Fibroblast of lung (primary cell): ENCODE data around the gene PSPC1. TPM values are rescaled to one million over a fixed set of nuclear protein-coding genes. Genes with fewer than 3 reads are reported as not detected.
A peak's percentile ranks its signal among the peaks of the same experiment; 100 is the strongest.

Source experiments
- DNase-seq, 2 donors: peaks; one replicate each; pipeline versions ENCODE4 v3.0.0 to v3.0.0-alpha.2; 2010; ENCODE audit warnings: low read depth in 2 of 2
- H2AFZ ChIP-seq: 2 replicates; pipeline ENCODE4 v1.5.1; 2012; ENCODE audit warnings: low read length, control low read depth, inconsistent platforms
- H3K27ac ChIP-seq: 2 replicates; pipeline ENCODE4 v1.5.1; 2011; ENCODE audit warnings: low read length, control low read depth; ENCODE audit not compliant: insufficient read depth
- H3K27me3 ChIP-seq: 2 replicates; pipeline ENCODE4 v1.5.1; 2011; ENCODE audit warnings: mild to moderate bottlenecking, low read length; ENCODE audit not compliant: control insufficient read depth, insufficient read depth
- H3K36me3 ChIP-seq: 2 replicates; pipeline ENCODE4 v1.5.1; 2011; ENCODE audit warnings: low read length; ENCODE audit not compliant: control insufficient read depth, insufficient read depth
- H3K4me1 ChIP-seq: 2 replicates; pipeline ENCODE4 v1.5.1; 2011; ENCODE audit warnings: low read length; ENCODE audit not compliant: control insufficient read depth, insufficient read depth; ENCODE audit errors: extremely low read depth
- H3K4me2 ChIP-seq: 2 replicates; pipeline ENCODE4 v1.5.1; 2011; ENCODE audit warnings: low read length, control low read depth; ENCODE audit not compliant: insufficient read depth; ENCODE audit errors: extremely low read depth
- H3K4me3 ChIP-seq, 4 experiments: fragments of 200-600 bp in 1 of 4; sonication (generic) in 1 of 4; replicated peaks in 1 of 4; 2 replicates each; pipeline ENCODE4 v1.5.1; 2011 to 2016; ENCODE audit warnings: low read length in 4 of 4, low read depth in 3 of 4, mild to moderate bottlenecking in 3 of 4, control low read depth in 2 of 4, inconsistent platforms in 1 of 4, mixed read lengths in 1 of 4; ENCODE audit not compliant: insufficient read depth in 1 of 4; ENCODE audit errors: control extremely low read depth in 1 of 4
- H3K79me2 ChIP-seq: 2 replicates; pipeline ENCODE4 v1.5.1; 2012; ENCODE audit warnings: mild to moderate bottlenecking, low read length, inconsistent platforms; ENCODE audit not compliant: control insufficient read depth, insufficient read depth
- H3K9ac ChIP-seq: 2 replicates; pipeline ENCODE4 v1.5.1; 2011; ENCODE audit warnings: mild to moderate bottlenecking, low read length, control low read depth; ENCODE audit not compliant: insufficient read depth
- H3K9me3 ChIP-seq: 2 replicates; pipeline ENCODE4 v1.5.1; 2012; ENCODE audit warnings: low read depth, low read length; ENCODE audit not compliant: control insufficient read depth, insufficient read depth
- H4K20me1 ChIP-seq: 2 replicates; pipeline ENCODE4 v1.5.1; 2011; ENCODE audit warnings: low read length; ENCODE audit not compliant: control insufficient read depth, insufficient read depth; ENCODE audit errors: extremely low read depth
- CTCF ChIP-seq, 2 donors: IDR thresholded peaks in 1 of 2; conservative IDR thresholded peaks in 1 of 2; 1 replicate in 1 of 2; 2 replicates in 1 of 2; pipeline ENCODE4 v1.5.1; 2011 to 2012; ENCODE audit warnings: low read length in 2 of 2, control low read depth in 1 of 2, inconsistent platforms in 1 of 2, low read depth in 1 of 2, mild to moderate bottlenecking in 1 of 2
- EZH2 ChIP-seq: IDR thresholded peaks from 2 replicates; pipeline ENCODE4 v1.5.1; 2012; ENCODE audit warnings: low read length, control low read depth, mild to moderate bottlenecking; ENCODE audit errors: missing control alignments
- polyA plus RNA-seq, 2 donors: library from polyadenylated mRNA; depleted of rRNA in 1 of 2; stranded (reverse) in 1 of 2; unstranded in 1 of 2; fragments of >200 nt; gene quantifications; 2 replicates each; pipeline ENCODE4 v1.2.1, GENCODE V29; 2011 to 2012; ENCODE audit warnings: missing spikeins in 1 of 2
- total RNA-seq: library from RNA; depleted of rRNA; stranded (reverse); fragments of >200 nt; gene quantifications from 2 replicates; pipeline ENCODE4 v1.2.1, GENCODE V29; 2014

Gene PSPC1
- total and polyA plus RNA-seq, 2 donors (not counting 1 experiment from before 2014, with no cell fraction given), result 47.2 to 52.8 TPM

- peaks cover 2% of the 10 kb centered on the region for H3K4me1 ChIP-seq
- H3K79me2 ChIP-seq, result no peaks in the 10 kb centered on the region
- TF ChIP-seq CTCF (conservative IDR thresholded peaks at IDR 0.05 in 1 of 2, IDR thresholded peaks at IDR 0.05 in 1 of 2; ENCODE audit: low read depth in 1 of 2, low read length in 2 of 2) (no peak), EZH2 (no peak)
- H4K20me1 ChIP-seq, result no peaks in the 10 kb centered on the region
- no peak overlapping the region for H3K27ac ChIP-seq
- no peak overlapping the region for H3K4me3 ChIP-seq
- no peaks in the 10 kb centered on the region for H3K36me3 ChIP-seq
- H2AFZ ChIP-seq, result no peak overlapping the region
- H3K9me3 ChIP-seq, result no peaks in the 10 kb centered on the region
- H3K9ac ChIP-seq, result no peak overlapping the region
- no peaks in the 10 kb centered on the region for H3K27me3 ChIP-seq
- no peak overlapping the region for H3K4me2 ChIP-seq
- no peak for DNase-seq
These were observed 13.2 kb upstream of the PSPC1 start for GRCh38 chr13:19795956-19796355.

- H3K27ac ChIP-seq, result peak overlapping the region; percentile 23
These were observed 11.9 kb upstream of the PSPC1 start for GRCh38 chr13:19794631-19795030.

GRCh38 chr13:19791953-19792537, 9.3 kb upstream of the PSPC1 start:
- H4K20me1 ChIP-seq, result no peaks in the 10 kb centered on the region
- H2AFZ ChIP-seq, result no peak overlapping the region
- no peak overlapping the region for H3K4me2 ChIP-seq
- no peaks in the 10 kb centered on the region for H3K36me3 ChIP-seq
- H3K9ac ChIP-seq, result no peak overlapping the region
- H3K4me1 ChIP-seq, result peaks cover 2% of the 10 kb centered on the region
- H3K27ac ChIP-seq, result no peak overlapping the region
- TF ChIP-seq EZH2, result no peak
- TF ChIP-seq CTCF (conservative IDR thresholded peaks at IDR 0.05 in 1 of 2, IDR thresholded peaks at IDR 0.05 in 1 of 2; ENCODE audit: low read depth in 1 of 2, low read length in 2 of 2), result no peak
- H3K4me3 ChIP-seq, result no peak overlapping the region
- no peak for DNase-seq
- no peaks in the 10 kb centered on the region for H3K9me3 ChIP-seq
- H3K79me2 ChIP-seq, result no peaks in the 10 kb centered on the region
- no peaks in the 10 kb centered on the region for H3K27me3 ChIP-seq

More at GRCh38 chr13:19794631-19795030, 11.9 kb upstream of the PSPC1 start:
- Histone ChIP-seq H3K9me3 (no peaks in the 10 kb centered on the region), H3K27me3 (no peaks in the 10 kb centered on the region), H3K4me2 (no peak overlapping the region), H3K4me1 (peaks cover 2% of the 10 kb centered on the region), H3K79me2 (no peaks in the 10 kb centered on the region), H2AFZ (no peak overlapping the region), H3K36me3 (no peaks in the 10 kb centered on the region), H3K4me3 (no peak overlapping the region), H3K9ac (no peak overlapping the region), H4K20me1 (no peaks in the 10 kb centered on the region)
- DNase-seq, result no peak
- TF ChIP-seq CTCF (conservative IDR thresholded peaks at IDR 0.05 in 1 of 2, IDR thresholded peaks at IDR 0.05 in 1 of 2; ENCODE audit: low read depth in 1 of 2, low read length in 2 of 2) (no peak), EZH2 (no peak)
